GM18868 (cell line): ENCODE measurements around the gene CRYL1.

ENCODE experiments used
- ATAC-seq: cut with Tn5 transposase; IDR thresholded peaks from one replicate; pipeline ENCODE4 v1.9.1; 2021; ENCODE audit warnings: mild to moderate bottlenecking, moderate library complexity; ENCODE audit not compliant: unreplicated experiment

Gene CRYL1

GRCh38 chr13:20402881-20403280, 122.8 kb downstream of the CRYL1 start:
- ATAC-seq = no peak

- no peak for ATAC-seq
Observed at GRCh38 chr13:20401931-20402856, 123.5 kb downstream of the CRYL1 start.

- no peak for ATAC-seq
Observed at GRCh38 chr13:20401531-20401930, 124.1 kb downstream of the CRYL1 start.

- no peak for ATAC-seq
Observed at GRCh38 chr13:20400774-20401173, 124.9 kb downstream of the CRYL1 start.

- ATAC-seq = no peak
Observed at GRCh38 chr13:20399961-20400360, 125.7 kb downstream of the CRYL1 start.

- ATAC-seq = no peak
Observed at GRCh38 chr13:20399515-20399914, 126.1 kb downstream of the CRYL1 start.

- no peak for ATAC-seq
Observed at GRCh38 chr13:20398459-20398858, 127.2 kb downstream of the CRYL1 start.

GRCh38 chr13:20397896-20398295, 127.8 kb downstream of the CRYL1 start:
- no peak for ATAC-seq

GRCh38 chr13:20395061-20395916, 130.4 kb downstream of the CRYL1 start:
- no peak for ATAC-seq

- no peak for ATAC-seq
Observed at GRCh38 chr13:20394506-20394905, 131.2 kb downstream of the CRYL1 start.

- no peak for ATAC-seq
Observed at GRCh38 chr13:20394169-20394501, 131.5 kb downstream of the CRYL1 start.

- no peak for ATAC-seq
Observed at GRCh38 chr13:20393273-20394168, 132.1 kb downstream of the CRYL1 start.

GRCh38 chr13:20392530-20392929, 133.1 kb downstream of the CRYL1 start:
- ATAC-seq = no peak

- no peak for ATAC-seq
Observed at GRCh38 chr13:20391597-20392452, 133.8 kb downstream of the CRYL1 start.

GRCh38 chr13:20390526-20391175, 135.0 kb downstream of the CRYL1 start:
- no peak for ATAC-seq

- ATAC-seq = no peak
Observed at GRCh38 chr13:20389696-20390525, 135.7 kb downstream of the CRYL1 start.

GRCh38 chr13:20388184-20388583, 137.5 kb downstream of the CRYL1 start:
- ATAC-seq = no peak

GRCh38 chr13:20387441-20387971, 138.2 kb downstream of the CRYL1 start:
- no peak for ATAC-seq
